Right hindlimb (tissue), 1 donor: ENCODE measurements around the gene SIK3.

Experiments
- DNase-seq: peaks from one replicate; pipeline ENCODE4 v3.0.0-alpha.2; 2018

SIK3 gene

DNA sequence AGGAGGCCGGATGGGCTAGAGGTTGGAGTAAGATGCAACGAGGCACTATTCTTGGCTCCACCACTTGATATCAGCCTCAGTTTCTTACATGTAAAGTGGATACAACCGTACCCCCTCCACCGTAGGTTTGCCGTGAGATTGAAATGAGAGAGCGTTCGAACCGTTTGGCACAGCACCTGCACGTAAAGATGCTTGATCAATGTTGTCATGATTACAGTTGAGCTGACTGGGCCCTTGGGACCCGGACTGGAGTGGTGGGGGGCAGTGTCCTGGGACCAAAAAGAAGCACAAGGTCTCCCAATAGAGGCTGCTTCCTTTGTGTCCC lies 264.8 kb downstream of the SIK3 start:
- DNase-seq = no peak

DNA sequence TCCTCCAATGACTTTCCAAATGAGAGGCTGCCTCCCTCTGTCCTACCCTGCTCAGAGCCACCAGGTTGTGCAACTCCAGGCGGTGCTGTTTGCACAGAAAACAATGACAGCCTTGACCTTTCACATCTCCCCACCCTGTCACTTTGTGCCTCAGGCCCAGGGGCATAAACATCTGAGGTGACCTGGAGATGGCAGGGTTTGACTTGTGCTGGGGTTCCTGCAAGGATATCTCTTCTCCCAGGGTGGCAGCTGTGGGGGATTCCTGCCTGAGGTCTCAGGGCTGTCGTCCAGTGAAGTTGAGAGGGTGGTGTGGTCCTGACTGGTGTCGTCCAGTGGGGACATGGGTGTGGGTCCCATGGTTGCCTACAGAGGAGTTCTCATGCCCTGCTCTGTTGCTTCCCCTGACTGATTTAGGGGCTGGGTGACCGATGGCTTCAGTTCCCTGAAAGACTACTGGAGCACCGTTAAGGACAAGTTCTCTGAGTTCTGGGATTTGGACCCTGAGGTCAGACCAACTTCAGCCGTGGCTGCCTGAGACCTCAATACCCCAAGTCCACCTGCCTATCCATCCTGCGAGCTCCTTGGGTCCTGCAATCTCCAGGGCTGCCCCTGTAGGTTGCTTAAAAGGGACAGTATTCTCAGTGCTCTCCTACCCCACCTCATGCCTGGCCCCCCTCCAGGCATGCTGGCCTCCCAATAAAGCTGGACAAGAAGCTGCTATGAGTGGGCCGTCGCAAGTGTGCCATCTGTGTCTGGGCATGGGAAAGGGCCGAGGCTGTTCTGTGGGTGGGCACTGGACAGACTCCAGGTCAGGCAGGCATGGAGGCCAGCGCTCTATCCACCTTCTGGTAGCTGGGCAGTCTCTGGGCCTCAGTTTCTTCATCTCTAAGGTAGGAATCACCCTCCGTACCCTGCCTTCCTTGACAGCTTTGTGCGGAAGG lies 265.6 kb downstream of the SIK3 start:
- DNase-seq = no peak

DNA sequence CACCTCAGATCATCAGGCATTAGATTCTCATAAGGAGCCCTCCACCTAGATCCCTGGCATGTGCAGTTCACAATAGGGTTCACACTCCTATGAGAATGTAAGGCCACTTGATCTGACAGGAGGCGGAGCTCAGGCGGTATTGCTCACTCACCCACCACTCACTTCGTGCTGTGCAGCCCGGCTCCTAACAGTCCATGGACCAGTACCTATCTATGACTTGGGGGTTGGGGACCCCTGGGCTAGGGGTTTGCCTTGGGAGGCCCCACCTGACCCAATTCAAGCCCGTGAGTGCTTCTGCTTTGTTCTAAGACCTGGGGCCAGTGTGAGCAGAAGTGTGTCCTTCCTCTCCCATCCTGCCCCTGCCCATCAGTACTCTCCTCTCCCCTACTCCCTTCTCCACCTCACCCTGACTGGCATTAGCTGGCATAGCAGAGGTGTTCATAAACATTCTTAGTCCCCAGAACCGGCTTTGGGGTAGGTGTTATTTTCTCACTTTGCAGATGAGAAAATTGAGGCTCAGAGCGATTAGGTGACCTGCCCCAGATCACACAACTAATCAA lies 266.4 kb downstream of the SIK3 start:
- no peak for DNase-seq

DNA sequence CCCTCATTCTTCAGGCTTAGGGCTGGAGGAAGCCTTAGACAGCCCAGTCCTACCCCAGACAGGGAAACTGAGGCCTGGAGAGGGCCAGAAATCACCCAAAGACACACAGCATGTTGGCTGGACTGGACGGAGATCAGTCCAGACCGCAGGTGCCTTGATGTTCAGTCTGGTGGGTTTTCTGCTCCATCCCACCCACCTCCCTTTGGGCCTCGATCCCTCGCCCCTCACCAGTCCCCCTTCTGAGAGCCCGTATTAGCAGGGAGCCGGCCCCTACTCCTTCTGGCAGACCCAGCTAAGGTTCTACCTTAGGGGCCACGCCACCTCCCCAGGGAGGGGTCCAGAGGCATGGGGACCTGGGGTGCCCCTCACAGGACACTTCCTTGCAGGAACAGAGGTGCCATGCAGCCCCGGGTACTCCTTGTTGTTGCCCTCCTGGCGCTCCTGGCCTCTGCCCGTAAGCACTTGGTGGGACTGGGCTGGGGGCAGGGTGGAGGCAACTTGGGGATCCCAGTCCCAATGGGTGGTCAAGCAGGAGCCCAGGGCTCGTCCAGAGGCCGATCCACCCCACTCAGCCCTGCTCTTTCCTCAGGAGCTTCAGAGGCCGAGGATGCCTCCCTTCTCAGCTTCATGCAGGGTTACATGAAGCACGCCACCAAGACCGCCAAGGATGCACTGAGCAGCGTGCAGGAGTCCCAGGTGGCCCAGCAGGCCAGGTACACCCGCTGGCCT lies 267.9 kb downstream of the SIK3 start:
- DNase-seq = no peak

DNA sequence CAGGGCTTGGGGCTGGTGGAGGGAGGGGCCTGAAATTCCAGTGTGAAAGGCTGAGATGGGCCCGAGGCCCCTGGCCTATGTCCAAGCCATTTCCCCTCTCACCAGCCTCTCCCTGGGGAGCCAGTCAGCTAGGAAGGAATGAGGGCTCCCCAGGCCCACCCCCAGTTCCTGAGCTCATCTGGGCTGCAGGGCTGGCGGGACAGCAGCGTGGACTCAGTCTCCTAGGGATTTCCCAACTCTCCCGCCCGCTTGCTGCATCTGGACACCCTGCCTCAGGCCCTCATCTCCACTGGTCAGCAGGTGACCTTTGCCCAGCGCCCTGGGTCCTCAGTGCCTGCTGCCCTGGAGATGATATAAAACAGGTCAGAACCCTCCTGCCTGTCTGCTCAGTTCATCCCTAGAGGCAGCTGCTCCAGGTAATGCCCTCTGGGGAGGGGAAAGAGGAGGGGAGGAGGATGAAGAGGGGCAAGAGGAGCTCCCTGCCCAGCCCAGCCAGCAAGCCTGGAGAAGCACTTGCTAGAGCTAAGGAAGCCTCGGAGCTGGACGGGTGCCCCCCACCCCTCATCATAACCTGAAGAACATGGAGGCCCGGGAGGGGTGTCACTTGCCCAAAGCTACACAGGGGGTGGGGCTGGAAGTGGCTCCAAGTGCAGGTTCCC lies 268.6 kb downstream of the SIK3 start, which contains the start of gene APOC3:
Gene APOC3, plus strand, starts transcription at position 383 of the 659 bp plus-strand sequence. CDS start 676 bp downstream, outside the sequence.
- DNase-seq = no peak

DNA sequence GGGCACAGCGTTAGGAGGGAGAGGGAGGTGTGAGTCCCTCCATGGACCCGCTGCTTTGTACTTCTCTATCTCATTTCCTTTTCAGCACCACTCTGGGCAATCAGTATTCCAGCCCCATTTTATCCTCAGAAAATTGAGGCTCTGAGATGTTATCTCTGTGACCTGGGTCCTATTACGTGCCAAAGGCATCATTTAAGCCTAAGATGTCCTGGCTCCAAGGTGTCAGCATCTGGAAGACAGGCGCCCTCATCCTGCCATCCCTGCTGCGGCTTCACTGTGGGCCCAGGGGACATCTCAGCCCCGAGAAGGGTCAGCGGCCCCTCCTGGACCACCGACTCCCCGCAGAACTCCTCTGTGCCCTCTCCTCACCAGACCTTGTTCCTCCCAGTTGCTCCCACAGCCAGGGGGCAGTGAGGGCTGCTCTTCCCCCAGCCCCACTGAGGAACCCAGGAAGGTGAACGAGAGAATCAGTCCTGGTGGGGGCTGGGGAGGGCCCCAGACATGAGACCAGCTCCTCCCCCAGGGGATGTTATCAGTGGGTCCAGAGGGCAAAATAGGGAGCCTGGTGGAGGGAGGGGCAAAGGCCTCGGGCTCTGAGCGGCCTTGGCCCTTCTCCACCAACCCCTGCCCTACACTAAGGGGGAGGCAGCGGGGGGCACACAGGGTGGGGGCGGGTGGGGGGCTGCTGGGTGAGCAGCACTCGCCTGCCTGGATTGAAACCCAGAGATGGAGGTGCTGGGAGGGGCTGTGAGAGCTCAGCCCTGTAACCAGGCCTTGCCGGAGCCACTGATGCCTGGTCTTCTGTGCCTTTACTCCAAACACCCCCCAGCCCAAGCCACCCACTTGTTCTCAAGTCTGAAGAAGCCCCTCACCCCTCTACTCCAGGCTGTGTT lies 269.4 kb downstream of the SIK3 start:
- DNase-seq = peak; percentile 10

DNA sequence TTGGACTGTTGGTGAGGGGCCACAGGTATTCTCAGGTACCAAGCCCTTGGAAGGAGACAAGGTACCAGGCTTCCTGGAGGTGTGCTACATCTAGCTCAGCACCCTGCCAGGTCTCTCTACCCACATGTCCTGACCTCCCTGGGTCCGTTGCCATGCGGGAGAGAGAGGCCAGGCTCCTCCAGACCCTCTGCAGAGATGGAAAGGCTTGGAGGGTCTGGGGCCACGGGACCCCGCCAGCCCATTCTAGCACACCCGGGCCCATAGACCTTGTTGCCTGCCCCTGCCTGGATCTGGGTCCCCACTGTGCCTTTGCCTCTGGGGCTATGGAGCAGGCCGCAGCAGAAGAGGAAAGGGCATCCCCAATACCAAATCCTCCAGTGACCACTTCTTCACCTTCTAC lies 270.8 kb downstream of the SIK3 start:
- DNase-seq = no peak

DNA sequence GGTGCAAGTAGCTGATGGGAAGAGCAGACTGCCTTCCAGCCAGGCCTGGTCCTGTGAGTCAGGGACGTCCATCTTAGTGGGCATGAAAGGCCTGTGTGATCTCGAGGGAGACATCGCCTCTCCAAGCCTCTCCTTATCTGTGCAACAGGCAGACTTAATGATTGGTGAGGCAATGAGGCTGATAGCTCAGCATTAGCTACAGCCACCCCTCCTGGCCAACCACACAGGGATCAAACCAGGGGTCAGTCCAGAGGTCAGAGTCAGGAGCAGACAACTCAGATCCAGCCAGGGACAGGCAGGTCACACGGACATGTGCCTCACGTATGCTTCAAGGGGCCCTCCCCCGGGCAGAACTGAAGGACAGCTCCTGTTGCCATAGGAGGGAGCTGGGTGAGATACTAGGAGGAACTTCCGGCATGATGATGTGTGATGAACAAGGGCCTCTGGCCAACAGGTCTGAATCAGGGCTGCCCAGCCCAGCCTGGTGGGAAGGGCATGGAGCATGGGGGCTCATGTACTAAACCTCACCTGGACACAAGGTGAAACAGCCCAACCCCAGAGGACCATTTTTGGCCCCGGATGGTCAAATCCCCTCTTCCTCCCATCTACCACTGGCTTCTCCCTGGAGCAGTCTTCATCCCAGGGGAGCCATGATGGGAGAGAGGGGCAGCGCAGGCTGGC lies 271.3 kb downstream of the SIK3 start:
- no peak for DNase-seq

DNA sequence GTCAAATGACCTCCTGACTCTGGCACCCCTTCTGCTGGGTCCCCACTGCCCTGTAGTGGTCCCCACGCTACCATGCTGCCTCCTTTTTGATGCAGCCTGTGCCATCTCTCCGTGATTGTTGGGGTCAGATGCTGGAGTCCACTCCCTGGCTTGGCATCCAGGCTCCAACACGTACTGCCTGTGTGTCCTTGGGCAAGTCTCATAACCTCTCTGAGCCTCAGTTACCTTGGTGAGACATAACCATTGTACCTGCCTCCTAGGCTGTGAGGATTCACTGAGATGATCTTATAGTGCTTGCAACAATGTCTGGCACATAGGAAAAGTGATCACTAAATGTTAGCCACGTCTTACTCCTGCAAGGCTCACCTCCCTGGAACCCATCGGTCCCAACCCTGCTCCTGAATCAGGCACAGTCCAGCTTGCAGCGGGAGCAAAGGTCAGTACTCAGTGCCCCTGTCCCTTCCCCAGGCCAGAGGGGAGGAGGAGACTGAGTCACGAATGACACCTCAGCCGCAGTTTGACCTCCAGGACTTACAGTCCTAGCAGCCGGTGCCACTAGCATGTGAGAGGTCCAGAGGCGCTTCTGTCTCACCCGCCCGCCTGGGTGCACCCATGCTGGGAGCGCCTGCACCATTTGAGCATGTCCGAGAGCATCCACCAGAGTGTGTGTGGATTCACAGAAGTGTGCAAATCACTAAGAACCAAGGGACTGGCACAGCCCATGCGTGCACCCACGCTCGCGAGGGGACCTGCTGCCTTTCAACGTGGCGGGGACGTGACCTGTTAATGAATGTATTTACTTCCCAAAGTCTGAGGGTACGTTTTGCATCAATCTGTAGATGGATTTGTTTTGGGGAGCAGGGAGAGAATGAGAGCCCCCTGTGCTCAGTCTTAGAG lies 272.1 kb downstream of the SIK3 start:
- DNase-seq = no peak

DNA sequence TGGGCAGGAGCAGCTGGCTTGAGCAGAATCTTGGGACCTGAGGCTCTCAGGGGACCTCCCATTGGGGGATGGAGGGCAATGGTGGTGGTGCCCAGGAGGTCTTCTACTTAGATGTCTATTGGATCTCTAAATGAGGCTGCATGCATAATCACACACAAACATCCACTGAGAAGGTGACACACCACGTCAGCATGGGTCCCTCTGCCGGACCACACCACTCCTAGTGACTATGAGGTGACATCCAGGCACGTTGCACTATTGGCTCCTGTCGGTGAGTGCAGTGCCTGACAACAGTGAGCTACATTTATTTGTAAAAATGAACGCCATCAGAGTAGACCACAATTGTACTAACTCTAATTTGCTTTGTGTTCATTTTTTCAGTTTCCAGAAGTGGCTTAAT lies 272.8 kb downstream of the SIK3 start:
- DNase-seq = no peak

DNA sequence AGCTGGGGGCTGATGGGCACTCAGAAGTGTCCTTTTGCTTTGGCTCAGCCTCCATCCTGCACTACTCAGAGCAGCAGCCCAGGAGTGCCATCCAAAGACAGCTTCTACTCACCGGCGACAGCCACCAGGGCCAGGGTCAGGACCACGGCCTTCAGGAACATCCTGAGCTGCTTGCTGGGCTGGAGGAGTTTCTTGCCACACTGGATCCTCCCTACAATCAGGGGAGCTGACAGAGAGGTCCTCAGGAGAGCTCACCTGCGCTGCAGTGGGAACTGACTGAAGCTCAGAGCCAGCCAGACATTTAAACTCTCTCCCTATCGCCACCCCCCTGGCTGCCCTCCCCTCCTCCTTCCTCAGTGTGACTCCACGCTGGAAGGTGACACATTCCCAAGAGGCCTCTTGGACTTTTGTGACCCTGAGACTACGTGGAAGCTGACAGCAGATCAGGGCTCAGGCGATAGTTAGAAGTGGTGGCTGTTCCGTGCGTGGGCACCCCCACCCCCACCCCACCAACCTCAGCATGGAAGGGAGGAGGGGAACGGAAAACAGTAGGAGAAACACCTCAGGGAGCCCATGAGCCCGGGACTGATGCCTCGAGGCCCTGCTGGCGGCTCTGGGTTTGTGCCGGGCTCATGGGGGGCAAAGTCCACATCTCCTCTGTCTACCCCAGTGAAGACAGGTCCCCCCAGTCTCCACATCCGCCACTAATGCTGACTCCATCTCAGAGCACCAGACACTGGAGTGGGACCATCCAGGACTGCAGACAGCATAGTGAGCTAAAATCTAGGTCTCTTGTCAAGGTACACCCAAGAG lies 275.0 kb downstream of the SIK3 start, which contains the start of gene APOA4:
Gene APOA4, minus strand, starts transcription at position 274 of the 813 bp plus-strand sequence. Its CDS starts 113 bp downstream, at position 161.
- DNase-seq = no peak

DNA sequence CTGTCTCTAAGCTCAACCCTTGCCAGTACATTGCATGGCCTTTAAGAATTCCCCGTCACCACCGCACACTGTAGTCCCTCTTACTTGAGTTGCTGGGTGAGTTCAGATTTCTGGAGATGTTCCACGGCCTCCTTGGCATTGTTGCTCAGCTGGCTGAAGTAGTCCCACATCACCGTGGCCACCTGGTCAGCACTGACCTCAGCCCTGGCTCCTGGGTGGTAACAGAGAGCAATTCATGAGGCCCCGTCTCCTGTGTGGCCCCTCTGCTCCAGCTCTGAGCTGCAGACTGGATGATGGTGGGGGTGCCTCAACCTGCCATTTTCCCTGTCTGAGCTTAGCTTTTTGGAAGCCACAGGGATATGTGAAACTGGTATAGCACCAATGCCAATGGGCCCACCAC lies 275.7 kb downstream of the SIK3 start:
- DNase-seq = no peak

DNA sequence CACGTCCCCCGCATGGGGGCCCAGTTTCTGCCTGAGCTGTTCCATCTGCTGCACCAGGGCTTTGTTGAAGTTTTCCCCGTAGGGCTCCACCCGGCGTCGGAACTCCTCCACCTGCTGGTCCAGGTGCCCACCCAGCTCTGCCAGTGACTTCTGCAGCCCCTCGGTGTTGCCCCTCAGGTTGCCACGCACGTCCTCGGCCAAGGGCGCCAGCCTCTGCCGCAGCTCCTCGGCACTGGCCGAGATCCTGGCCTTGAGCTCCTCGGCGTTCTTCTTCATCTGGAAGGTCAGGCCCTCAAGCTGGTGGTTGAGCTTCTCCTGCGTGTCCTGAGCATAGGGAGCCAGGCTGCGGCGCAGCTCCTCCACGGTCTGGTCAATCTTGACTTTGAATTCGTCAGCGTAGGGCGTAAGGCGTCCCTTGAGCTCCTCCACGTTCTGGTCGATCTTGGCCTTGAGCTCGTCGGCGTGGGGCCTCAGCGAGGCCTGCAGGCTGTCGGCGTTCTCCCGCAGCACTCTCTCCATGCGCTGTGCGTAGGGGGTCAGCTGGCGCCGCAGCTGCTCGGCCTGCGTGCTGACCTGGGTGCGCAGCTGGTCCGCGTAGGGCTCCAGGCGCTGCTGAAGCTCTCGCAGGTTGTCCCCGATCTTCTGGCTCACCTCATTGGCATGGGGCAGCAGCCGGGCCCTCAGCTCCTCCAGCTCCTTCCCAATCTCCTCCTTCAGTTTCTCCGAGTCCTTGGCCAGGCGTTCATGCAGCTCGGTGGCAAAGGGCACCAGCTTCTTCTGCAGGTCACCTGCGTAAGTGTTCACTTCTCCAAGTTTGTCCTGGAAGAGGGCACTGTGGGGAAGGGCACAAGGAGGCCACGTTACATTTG lies 276.9 kb downstream of the SIK3 start:
- no peak for DNase-seq

DNA sequence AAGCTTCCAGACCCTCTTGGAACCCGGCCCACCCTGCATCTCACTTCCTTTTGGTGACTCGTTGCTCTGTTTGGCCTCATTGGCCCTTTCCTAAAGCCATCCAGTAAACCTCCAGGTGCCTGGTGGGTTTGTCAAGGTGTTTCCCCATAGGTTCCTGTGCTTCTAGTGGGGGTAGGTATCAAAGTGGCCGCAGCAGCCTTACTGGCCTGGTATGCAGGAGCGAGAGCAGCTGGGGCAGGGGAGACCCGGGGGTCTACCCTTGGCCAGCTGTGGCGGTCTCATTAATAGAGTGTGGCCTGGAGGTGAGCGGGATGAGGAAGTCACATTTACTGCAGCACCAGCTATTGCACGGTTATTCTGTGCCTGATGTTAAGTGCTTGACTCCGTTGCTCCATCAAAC lies 279.2 kb downstream of the SIK3 start:
- no peak for DNase-seq

DNA sequence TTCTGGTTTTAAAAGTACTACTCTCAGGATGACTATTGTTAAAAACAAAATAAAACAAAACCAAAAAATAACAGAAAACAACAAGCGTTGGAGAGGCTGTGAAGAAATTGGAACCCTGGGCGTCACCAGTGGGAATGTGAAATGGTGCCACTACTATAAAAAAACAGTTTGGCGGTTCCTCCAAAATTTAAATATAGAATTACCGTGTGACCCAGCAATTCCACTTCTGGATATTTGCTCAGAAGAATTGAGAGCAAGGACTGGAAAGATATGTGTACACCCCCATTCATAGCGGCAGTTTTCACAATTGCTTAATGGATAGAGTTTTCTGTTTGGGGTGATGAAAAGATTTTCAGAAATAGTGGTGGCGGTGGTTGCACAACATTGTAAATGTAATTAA lies 283.7 kb downstream of the SIK3 start:
- no peak for DNase-seq

DNA sequence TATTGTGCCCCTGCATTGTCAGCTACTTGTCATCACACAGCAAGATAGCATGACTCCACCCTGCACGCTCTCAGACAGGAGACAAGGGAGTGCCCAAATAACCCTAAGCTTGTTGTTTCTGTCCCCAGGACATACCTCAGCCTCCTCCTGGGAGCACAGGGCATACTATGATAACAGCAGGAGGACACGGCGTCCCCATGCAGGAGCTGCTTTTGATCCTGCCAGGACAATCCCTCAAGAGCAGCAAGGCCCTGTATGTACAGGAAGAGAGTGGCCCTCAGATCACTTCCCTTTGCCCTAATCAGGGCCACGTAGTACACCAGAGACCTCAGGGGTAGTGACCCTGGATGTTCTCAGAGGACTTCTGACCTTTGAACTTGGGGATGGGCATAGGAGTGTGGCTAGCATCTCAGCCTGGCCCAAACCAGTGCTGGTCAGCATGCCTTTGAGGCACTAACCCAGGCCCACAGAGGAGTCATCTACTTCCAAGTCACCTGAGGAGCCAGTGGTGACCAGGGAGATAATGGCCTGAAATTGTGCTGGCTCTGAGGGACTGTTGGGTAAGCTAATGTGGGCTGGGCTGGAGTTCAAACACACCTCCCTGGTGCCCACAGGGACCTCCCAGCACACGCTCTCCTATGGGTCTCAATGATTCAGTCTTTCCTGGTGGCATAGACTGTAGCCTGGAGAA lies 284.3 kb downstream of the SIK3 start:
- DNase-seq = no peak

DNA sequence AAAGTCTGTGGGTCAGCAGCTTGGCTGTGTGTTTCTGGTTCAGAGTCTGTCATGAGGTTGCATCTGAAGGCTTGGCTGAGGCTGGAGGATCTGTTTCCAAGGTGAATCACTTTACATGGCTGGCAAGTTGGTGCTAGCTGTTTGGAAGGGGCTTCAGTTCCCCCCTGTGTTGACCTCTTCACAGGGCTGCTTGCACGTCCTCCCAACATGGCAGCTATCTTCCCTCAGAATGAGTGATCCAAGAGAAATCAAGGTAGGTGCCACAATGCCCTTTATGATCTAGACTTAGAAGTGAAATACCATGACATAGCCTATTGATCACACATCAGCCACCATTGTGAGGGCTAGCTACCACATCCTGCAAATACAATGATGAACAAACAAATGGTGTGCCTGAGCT lies 285.1 kb downstream of the SIK3 start:
- DNase-seq = no peak

DNA sequence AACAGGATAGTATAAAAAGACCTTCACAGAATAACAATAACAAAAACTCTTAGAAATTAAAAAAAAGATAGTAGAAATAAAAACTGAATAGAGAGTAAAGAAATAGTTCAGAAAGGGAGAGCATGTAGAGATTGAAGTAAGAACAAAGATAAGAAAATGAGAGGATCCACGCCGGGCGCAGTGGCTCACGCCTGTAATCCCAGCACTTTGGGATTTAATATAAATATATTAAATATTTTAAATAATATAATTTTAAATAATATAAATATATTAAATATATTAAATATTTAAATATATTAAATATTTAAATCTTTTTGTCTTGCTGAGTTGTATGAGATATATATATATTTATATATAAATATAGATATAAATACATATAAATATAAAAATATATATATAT lies 286.1 kb downstream of the SIK3 start:
- DNase-seq = no peak
